Activated effector memory CD4-positive, alpha-beta T cell treated with Interleukin-2 at 50 U/mL for 16 hours (primary cell): ENCODE measurements around the gene TTC16.

Source experiments
- DNase-seq: peaks from one replicate; pipeline ENCODE4 v3.0.0-alpha.2; 2020

TTC16 gene

GRCh38 chr9:127721391-127721821 lies 5.5 kb downstream of the TTC16 start:
- no peak for DNase-seq

- no peak for DNase-seq
Measured at GRCh38 chr9:127722055-127722745, 6.3 kb downstream of the TTC16 start.

- DNase-seq: no peak
Measured at GRCh38 chr9:127723013-127723412, 7.1 kb downstream of the TTC16 start.

GRCh38 chr9:127723444-127723843 lies 7.6 kb downstream of the TTC16 start:
- DNase-seq: no peak

GRCh38 chr9:127724012-127724411 lies 8.1 kb downstream of the TTC16 start:
- no peak for DNase-seq

GRCh38 chr9:127726871-127727270 lies 11.0 kb downstream of the TTC16 start:
- no peak for DNase-seq

GRCh38 chr9:127728808-127729207 lies 12.9 kb downstream of the TTC16 start:
- DNase-seq: no peak

GRCh38 chr9:127729522-127730256 lies 13.8 kb downstream of the TTC16 start:
- DNase-seq: no peak

GRCh38 chr9:127730262-127730661 lies 14.4 kb downstream of the TTC16 start:
- no peak for DNase-seq

GRCh38 chr9:127730799-127731410 lies 15.0 kb downstream of the TTC16 start:
- DNase-seq: no peak

- no peak for DNase-seq
Measured at GRCh38 chr9:127731938-127732337, 16.1 kb downstream of the TTC16 start.

GRCh38 chr9:127732444-127732843 lies 16.6 kb downstream of the TTC16 start:
- no peak for DNase-seq

- no peak for DNase-seq
Measured at GRCh38 chr9:127733614-127734013, 17.7 kb downstream of the TTC16 start.

GRCh38 chr9:127734247-127734746 lies 18.4 kb downstream of the TTC16 start:
- DNase-seq: no peak

GRCh38 chr9:127734747-127735529 lies 19.1 kb downstream of the TTC16 start, which contains the start of gene TOR2A:
TOR2A (minus strand) TSS chr9:127735294; CDS start chr9:127735270, 24 bp downstream.
- peak; percentile 96 for DNase-seq

- no peak for DNase-seq
Measured at GRCh38 chr9:127735530-127736185, 19.8 kb downstream of the TTC16 start.

GRCh38 chr9:127738666-127739065 lies 22.8 kb downstream of the TTC16 start:
- no peak for DNase-seq

- DNase-seq: no peak
Measured at GRCh38 chr9:127739614-127740330, 23.9 kb downstream of the TTC16 start.

GRCh38 chr9:127741831-127742434 lies 26.1 kb downstream of the TTC16 start:
- DNase-seq: no peak

- DNase-seq: no peak
Measured at GRCh38 chr9:127742435-127743088, 26.7 kb downstream of the TTC16 start.
